ENCODE data around the gene MEOX1. TPM values are rescaled to one million over a fixed set of nuclear protein-coding genes. Genes with fewer than 3 reads are reported as not detected.
"Not testable (repeated sequence)": the region's sequence is repeated elsewhere in the genome, so short reads cannot be mapped to it uniquely, and the experiment has no call there.

The MEOX1 gene
- total RNA-seq, 1 donor from 2014 or later = 9.0 TPM

DNA sequence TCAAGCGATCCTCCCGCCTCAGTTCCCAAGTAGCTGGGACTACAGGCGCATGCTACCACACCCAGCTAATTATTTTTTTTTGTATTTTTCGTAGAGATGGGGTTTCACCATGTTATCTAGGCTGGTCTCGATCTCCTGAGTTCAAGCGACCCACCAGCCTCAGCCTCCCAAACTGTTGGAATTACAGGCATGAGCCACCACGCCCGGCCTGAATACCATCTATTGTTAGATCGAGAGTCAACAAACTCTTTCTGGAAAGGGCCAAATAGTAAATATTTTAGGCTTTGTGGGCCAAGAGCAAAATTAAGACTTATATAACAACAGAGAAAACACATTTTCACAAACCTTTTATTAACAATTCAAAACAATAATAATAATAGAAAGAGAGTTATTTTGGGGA, 41.6 kb downstream of the MEOX1 start:
- intact Hi-C loops (cut with micrococcal nuclease) = no loop called here

DNA sequence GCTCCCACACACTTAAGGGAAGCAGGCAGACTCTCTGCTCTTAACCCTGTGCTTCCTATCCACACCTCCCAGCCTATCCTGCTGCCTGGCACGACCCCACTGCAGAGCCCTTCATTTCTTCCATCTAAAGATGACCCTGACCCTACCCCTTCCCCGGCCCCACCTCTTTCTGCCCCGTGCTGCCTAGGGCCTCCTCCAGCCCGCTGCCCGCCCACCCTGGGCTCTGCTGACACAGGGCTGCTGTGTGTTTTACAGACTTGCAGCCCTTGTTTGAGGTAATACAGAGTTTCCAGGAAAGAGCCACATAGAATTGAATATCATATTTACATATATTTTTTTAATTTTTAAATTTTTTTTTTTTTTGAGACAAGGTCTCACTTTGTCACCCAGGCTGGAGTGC, 42.0 kb downstream of the MEOX1 start:
- intact Hi-C loops (cut with micrococcal nuclease) = no loop called here

DNA sequence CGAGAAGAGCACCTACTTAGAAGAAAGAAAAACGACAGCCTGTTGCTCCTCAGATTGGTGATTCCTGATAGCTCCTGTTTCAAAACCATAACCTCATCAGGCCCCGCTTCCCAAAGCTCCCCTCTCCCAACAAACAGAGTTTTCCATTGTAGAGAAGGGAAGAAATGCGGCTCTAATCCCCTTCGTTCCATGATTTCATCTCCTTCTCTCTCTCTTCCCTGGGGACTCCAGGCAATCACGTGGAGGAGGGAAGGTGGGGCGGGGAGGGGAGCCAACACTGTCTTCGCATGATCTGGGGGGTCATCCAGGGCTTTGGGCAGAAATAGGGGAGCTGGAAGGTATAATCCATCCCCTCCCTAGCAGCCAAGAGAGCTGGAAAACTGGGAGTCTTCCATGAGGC, 43.4 kb downstream of the MEOX1 start:
- intact Hi-C loops (cut with micrococcal nuclease) = no loop called here

DNA sequence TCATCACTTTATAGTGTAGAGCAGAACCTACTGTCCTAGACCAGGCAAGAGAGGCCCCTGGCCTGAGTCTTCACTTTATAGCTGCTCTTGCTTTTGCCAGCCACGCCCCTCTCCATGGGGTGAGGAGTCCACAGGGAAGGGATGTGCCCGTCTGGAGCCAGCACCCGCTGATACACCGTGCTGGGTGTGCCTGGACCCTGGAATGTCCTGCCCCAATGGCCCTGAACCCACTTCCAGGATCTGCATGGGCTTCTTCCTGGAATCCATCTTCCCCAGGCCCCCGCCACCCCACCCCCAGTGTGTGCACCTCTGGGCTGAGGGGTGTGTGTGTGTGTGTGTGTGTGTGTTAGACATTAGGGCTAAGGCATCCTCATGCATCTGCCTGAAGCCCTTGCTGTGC, 44.9 kb downstream of the MEOX1 start:
- intact Hi-C loops (cut with micrococcal nuclease) = no loop called here

DNA sequence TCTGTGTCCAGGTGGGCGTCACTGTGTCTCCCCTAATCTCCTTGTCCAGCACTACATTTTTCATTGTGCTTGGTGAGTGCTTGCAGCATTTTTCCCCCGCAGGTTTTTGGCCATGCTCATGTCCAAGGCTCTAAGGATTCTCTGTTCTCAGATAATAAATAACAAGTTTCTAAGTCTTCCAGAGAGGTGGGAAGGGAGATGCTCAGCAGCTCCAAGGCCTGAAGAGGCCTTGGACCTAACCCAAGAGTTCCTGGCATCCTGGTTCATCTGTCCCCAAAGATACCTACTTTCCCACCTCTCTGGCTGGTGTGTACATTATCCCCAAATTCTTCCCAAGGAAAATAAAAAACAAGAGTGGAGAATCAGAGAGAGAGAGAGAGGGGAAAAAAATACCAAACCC, 45.3 kb downstream of the MEOX1 start:
- intact Hi-C loops (cut with micrococcal nuclease) = no loop called here

DNA sequence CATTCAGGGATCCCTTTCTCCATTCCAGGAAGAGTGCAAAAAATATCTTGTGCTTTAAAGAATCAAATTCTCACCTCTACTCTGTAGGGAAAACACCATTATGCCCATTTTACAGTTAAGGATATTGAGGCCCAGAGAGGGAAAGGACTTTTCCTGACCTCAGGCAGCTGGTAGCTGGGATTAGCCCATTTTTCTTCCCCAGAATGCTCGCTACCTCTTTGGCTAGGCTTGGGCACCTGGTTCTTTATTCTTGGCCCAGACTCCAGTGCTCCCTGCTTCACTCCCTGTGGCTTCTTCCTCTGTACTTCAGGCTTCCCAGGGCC, 45.7 kb downstream of the MEOX1 start:
- intact Hi-C loops (cut with micrococcal nuclease) = no loop called here

DNA sequence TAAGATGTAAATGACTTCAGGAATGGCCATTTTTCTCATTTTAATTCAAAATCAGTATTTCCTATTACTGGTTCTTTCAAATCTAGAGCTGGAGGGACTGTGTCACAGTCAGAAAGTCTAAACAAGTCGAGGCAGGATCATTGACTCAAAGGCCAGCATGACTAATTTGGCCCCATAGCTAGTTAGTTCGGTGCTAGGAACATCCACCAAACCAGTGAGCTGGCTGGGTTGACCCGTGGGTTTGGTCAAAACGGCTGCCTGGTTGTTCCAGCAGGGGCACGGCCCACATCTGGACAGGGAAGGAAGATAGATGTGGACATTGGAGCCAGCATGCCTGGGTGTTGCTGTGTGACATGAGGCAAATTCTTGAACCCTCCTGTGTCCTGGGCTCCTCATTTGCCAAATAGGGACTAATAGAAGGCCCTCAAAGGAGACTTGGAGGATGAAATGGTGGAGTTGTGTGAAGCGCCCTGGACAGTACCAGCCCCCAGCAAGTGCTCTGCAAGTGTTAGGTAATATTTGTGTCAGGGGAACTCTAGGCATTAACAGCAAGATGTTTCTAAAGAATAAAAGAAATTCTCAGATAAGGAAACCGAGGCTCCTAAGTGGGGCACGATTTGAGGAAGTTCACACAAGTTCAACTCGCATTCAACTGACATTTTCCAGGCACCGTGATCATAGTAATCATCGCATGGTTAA, 46.2 kb downstream of the MEOX1 start:
- intact Hi-C loops (cut with micrococcal nuclease) = no loop called here

DNA sequence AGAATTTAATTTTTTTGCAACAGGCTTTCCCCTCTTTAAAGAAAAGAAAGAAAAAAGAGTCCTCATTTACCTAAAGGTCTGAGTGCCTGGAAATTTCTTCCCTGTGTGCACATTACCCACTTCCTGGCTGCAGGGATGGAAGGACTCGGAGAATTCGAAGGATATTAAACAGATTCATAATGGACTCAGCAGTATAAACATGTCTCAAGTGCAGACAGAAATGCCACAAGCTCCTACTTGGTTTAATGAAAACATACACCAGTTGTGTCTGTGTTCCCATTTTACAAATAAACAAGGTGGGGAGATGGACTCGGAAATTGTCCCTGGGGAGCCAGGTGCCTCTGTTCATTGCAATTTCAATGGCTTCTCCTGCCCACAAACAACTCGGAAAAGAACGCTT, 47.2 kb downstream of the MEOX1 start:
- intact Hi-C loops (cut with micrococcal nuclease) = no loop called here

DNA sequence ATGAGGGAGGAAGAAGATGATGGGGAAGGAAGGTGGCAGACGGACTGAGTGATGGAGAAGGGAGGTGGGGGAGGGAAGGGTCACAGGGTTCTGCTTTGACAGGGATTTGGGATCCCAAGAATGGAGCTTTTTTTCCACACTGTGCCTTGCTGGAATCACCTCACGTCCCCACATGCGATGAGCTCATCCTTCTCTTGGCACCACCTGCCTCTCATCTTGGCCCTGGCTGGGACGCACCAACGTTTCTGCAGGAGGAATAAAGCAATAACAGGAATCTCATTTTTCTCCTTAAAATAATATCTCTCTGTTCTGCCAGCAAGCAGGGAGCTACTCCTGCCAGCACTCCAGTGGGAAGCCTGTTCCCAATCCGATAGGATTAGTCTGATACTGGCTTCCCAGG, 47.8 kb downstream of the MEOX1 start:
- intact Hi-C loops (cut with micrococcal nuclease) = no loop called here

DNA sequence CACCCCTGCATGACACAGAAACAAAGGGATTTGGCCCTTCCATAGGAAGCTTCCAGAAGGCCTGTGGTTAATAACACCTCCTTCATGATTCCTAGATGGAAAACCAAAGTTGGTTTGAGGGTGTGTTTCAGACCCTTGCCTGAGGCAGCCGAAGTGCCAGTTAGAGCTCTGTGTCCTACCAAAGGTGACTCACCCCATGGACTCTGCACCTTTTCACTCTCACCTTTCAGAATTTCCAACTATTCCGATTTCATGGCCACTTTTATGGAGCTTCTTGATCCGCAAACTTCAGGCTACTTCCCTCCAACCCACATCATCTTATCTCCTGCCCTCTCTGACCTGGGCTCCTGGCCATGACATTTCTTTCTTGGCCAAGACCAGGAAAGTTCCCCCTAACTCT, 49.2 kb downstream of the MEOX1 start:
- intact Hi-C loops (cut with micrococcal nuclease) = no loop called here

DNA sequence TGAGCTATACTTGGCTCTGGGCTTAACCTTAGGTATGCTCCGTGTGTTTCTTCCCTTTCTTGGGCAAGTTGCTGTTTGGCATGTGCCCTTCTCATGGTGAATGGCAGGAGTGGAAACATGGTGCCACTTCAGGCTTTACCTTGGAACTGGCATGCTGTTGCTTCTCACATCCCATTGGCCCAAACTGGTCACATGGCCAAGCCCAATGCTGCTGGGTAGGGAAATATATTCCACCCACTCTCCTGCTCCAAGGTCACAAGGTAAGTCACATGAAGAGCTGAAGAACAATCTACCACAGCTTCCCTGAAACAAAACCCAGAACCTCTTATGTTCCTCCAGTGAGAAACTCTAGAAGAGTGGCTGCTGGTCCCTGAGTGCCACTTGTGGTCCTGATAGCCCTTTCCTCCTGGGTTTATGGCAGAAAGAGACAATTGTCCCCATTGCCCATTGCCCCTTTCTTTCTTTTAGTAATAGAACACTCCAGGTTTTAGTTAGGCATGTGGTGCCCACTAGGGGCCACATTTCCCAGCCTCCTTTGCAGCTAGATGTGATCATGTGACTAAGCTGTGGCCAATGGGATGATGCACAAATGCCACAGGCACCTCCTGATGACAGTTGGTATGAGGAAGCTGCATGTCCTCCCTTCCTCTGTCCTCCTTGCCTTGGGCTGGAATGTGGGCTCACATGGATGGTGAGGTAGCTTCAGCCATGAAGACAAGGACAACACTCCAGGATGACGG, 50.3 kb downstream of the MEOX1 start:
- intact Hi-C loops (cut with micrococcal nuclease) = no loop called here

DNA sequence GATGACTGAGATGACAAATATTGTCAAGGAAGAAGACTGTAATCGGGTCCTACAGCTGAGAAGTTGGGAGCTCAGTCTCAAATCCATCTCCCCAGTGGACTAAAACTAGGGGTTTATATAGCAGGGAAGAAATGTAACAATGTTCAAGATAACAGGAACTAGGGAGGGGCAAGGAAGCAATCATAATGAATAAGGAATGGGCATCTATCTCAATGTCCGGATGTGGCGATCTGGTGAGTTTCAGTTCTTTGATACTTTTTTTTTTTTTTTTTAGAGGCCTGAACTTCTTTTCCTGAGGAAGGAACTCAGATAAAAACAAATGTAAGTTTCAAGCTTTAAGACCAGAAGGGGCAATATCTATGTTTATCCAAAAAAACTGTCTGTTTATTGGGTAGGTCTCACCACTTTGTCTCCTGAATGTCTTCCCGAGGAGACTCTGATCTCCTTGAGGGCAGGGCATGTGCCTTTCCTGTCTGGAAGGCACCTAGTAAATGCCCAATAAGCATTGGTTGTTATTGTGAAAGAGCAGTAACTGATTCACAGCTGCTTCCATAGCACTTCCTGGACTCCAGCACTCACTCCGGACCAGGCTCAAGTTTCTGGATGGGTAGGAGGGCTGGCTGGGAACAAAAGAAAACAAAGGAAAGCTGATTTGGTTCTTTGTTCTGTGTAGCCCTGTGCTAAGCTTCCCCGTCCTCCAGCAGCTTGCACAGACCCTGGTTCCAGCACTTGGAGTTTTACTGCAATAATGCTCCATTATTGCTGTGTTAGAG, 51.9 kb downstream of the MEOX1 start:
- intact Hi-C loops (cut with micrococcal nuclease) = no loop called here

DNA sequence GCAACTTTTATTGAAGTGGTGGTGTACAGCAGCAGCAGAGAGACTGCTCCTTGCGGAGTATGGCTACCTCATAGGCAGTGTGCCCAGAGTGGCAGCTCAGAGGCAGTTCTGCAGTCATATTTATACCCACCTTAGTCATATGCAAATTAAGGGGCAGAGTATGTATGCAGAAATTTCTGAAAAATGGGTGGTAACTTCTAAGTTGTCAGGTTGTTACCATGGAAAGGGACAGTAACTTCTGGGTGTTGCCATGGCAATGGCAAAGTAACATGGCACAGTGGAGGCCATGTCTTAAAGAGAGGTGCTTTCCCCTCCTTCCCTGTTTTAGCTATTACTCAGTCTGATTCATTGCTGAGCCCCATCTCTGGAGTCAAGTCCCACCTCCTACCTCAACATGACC, 53.4 kb downstream of the MEOX1 start:
- intact Hi-C loops (cut with micrococcal nuclease) = no loop called here

DNA sequence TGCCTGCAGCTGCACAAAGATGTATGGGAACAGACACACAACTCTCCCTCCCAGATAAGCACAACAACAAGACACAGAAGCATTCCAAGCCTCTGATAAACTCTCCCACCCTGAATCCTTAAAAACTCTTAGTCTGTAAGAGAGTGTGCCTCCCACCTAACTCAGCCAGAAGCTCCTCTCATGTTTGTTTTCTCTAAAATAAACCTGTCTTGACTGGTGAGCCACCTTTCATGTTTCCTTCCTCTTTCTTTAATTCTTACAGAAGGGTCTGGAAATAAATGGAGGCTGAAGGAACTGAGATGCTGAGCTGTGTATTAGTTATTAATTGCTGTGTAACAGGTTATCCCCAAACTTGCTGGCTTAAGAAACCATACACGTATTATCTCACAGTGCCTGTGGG, 57.2 kb downstream of the MEOX1 start:
- intact Hi-C loops (cut with micrococcal nuclease) = no loop called here

DNA sequence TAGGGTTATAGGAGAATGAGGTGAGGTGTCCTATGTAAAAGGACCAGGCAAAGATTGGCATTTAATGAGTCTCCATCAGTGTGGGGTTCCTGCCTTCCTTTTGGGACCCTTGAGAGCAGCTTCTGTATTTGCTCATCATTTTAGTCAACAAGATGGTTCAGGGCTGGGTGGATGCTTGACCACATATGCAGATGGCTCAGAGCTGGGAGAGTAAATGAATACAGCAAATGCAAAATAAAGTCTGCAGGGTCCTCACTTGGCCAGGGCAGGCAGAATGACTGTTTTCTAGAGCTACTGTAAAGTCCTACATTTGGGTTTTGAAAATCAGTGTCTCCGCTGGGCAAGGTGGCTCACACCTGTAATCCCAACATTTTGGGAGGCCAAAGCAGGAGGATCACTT, 58.4 kb downstream of the MEOX1 start:
- intact Hi-C loops (cut with micrococcal nuclease) = no loop called here

DNA sequence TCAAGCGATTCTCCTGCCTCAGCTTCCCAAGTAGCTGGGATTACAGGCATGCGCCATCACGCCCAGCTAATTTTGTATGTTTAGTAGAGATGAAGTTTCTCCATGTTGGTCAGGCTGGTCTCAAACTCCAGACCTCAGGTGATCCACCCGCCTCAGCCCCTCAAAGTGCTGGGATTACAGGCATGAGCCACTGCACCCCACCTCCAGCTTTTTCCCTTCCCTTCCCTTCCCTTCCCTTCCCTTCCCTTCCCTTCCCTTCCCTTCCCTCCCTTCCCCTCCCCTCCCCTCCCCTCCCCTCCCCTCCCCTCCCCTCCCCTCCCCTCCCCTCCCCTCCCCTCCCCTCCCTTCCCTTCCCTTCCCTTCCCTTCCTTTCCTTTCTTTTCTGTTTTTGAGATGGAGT, 59.2 kb downstream of the MEOX1 start:
- intact Hi-C loops (cut with micrococcal nuclease) = not testable (repeated sequence)

DNA sequence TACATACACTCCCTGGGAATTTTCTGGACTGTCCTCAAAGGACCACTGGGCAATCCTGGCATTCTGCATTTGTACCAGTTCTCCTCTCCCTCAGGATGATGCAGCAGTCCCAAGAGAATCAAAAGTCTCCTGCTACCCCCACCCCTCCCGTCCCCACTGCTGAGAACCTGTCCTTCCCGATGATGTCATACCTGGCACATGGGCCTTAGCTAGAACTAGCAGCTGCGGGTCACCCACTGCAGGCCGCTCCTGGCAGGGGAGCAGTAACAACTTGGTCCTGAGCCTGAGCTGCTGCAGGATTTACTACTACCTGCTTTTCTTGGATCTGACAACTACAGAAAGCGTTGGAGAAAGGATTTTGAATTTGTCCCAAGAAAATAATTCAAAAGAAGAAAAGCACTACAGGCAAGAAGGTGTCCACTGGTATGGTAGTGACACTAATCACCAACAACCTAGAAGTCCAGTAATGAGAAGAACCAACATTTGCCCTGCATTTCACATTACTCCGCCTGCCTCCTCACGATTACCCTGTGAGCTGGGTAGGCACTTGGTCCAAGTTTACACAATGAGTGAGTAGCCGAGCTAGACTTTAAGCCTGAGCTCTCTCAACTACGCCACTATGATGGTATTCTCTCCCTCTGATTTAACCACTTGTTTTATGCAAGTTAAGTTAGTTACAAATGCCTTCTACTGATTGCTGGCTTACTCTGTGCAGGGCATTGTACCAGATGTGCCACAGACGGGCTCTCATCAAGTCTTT, 60.3 kb downstream of the MEOX1 start:
- intact Hi-C loops (cut with micrococcal nuclease) = no loop called here

DNA sequence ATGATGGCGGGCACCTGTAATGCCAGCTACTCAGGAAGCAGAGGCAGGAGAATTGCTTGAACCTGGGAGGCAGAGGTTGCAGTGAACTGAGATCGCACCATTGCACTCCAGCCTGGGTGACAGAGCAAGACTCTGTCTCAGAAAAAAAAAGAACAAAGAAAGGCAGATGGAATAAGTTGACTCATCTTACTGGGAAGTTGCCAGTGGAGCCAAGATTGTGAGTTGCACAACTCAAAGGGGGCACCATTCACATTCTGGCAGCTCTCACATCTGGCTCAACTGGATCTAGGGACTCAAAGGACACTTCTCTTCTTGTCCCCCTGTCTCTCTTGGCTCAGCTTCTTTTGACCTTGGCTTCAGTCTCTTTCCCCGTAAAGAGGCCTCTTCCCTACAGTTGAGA, 61.9 kb downstream of the MEOX1 start:
- intact Hi-C loops (cut with micrococcal nuclease) = no loop called here

DNA sequence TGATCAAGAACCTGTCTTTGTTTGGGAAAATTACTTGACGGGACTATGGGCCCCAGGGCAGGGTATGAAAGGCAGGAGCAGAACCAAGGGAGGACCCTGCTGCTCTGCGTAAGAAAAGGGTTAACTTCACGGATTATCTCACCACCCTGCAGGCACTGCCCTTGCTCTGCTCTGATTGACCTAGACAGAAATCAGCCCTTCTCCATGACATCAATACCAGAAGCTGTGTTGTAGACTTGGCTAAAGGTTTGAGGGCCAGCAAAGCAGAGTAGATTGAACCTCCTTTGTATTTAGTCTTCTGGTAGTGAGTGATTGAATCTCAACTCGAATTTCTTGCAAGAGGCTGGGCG, 62.7 kb downstream of the MEOX1 start:
- intact Hi-C loops (cut with micrococcal nuclease) = no loop called here

DNA sequence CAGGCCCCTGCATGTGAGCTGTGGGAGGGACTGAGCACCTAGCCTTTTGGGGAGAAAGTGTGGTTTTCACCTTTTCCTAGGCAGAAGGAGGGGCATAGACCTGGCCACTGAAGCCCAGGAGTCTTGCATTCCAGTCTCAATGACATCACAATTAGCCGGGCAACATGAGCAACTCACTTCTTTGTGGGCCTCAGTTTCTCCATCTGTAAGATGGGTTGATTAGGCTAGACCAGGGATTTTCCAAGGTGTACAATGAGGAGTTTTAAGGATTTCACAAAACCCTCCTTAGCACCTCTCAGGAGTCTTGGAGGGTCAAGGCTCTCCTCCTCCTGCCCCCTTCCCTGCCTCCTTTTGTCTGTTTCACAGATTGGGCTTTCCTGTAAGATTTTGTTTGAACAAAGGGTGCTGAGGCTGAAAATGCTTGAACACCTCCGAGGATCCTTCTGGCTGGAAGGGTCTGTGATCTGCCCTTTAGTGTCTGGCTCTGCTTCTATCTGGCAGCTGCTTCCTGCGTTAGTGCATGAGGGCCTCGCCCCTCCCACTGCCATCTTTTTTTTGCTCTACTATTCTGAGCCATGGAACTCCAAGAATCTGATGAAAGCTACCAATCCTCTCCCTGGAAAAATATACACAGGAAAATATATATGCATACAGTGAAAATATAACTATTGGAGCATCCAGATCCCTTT, 63.2 kb downstream of the MEOX1 start:
- intact Hi-C loops (cut with micrococcal nuclease) = no loop called here

DNA sequence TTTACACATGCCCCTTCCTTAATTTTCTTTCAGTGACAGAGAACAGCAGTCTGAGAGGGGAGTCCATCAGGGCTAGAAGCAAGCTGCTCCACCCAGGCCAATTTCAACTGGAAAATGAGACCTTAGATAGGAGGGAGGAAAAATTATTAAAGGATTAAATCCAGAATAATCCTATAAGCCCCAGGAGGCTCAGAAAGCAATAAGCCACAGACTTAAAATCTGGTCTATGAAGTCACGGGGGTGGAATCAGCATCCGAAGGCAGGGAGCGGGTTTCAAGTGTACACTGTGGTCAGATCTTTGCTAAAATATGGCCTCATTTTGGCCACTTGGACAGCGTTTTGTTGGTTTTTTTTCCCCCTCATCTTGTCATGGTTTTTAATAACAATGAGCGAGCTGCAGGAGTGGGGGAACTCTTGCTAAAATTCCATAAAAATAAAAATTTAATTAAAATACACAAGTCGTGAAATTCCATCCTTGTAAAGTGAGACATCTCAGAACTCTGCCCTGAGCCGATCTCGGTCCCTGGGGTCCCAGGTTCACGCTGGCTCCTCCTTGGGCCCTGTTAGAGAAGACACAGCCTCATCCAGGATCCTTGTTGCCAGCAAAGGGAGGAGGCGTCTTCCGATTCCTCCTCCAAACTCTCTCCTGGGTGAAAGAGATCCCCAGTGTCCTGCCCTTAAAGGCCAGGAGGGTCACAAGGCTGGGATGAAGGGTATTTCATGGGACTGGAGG, 63.9 kb downstream of the MEOX1 start:
- intact Hi-C loops (cut with micrococcal nuclease) = no loop called here

Measured in T-helper 2 cell treated with Interferon-gamma antibody and Interleukin-4, amounts not matched to agents 100 ng/mL and 5 ng/mL, for 36 hours (primary cell).